Measurements from ENCODE around the gene DLG2. TPM values are rescaled to one million over a fixed set of nuclear protein-coding genes. Genes with fewer than 3 reads are reported as not detected.
"Not testable (repeated sequence)": the region's sequence is repeated elsewhere in the genome, so short reads cannot be mapped to it uniquely, and the experiment has no call there.

The DLG2 gene
- total RNA-seq, 1 donor from 2014 or later: 5.1 TPM

- no peaks in the 10 kb centered on the region for H3K36me3 Mint-ChIP-seq (ENCODE audit: low read depth, unreplicated experiment)
- no peak overlapping the region for H3K4me3 Mint-ChIP-seq (ENCODE audit: unreplicated experiment)
- peaks cover 3% of the 10 kb centered on the region for H3K27me3 Mint-ChIP-seq (ENCODE audit: unreplicated experiment)
- no peak for DNase-seq (ENCODE audit: low spot score)
- TF ChIP-seq CTCF (IDR thresholded peaks at IDR 0.05; ENCODE audit: unreplicated experiment): no peak
- H3K9me3 Mint-ChIP-seq (ENCODE audit: unreplicated experiment): no peaks in the 10 kb centered on the region
- peaks cover 3% of the 10 kb centered on the region for H3K4me1 Mint-ChIP-seq (ENCODE audit: unreplicated experiment)
- no peak overlapping the region for H3K27ac Mint-ChIP-seq (ENCODE audit: unreplicated experiment)
These were observed 2172.5 kb downstream of the DLG2 start for GRCh38 chr11:83454674-83455073.

- H3K4me3 Mint-ChIP-seq (ENCODE audit: unreplicated experiment): no peak overlapping the region
- H3K4me1 Mint-ChIP-seq (ENCODE audit: unreplicated experiment): no peaks in the 10 kb centered on the region
- peaks cover 7% of the 10 kb centered on the region for H3K27me3 Mint-ChIP-seq (ENCODE audit: unreplicated experiment)
- no peaks in the 10 kb centered on the region for H3K9me3 Mint-ChIP-seq (ENCODE audit: unreplicated experiment)
- DNase-seq (ENCODE audit: low spot score): no peak
- H3K36me3 Mint-ChIP-seq (ENCODE audit: low read depth, unreplicated experiment): peaks cover 10% of the 10 kb centered on the region
- H3K27ac Mint-ChIP-seq (ENCODE audit: unreplicated experiment): no peak overlapping the region
- TF ChIP-seq CTCF (IDR thresholded peaks at IDR 0.05; ENCODE audit: unreplicated experiment): no peak
These were observed 2177.7 kb downstream of the DLG2 start for GRCh38 chr11:83449338-83449913.

- no peak for DNase-seq (ENCODE audit: low spot score)
- peaks cover 7% of the 10 kb centered on the region for H3K27me3 Mint-ChIP-seq (ENCODE audit: unreplicated experiment)
- H3K4me1 Mint-ChIP-seq (ENCODE audit: unreplicated experiment): no peaks in the 10 kb centered on the region
- no peak overlapping the region for H3K27ac Mint-ChIP-seq (ENCODE audit: unreplicated experiment)
- TF ChIP-seq CTCF (IDR thresholded peaks at IDR 0.05; ENCODE audit: unreplicated experiment): no peak
- no peak overlapping the region for H3K4me3 Mint-ChIP-seq (ENCODE audit: unreplicated experiment)
- peaks cover 10% of the 10 kb centered on the region for H3K36me3 Mint-ChIP-seq (ENCODE audit: low read depth, unreplicated experiment)
- no peaks in the 10 kb centered on the region for H3K9me3 Mint-ChIP-seq (ENCODE audit: unreplicated experiment)
These were observed 2178.5 kb downstream of the DLG2 start for GRCh38 chr11:83448686-83449085.

GRCh38 chr11:83443880-83444279, 2183.3 kb downstream of the DLG2 start:
- H3K27me3 Mint-ChIP-seq (ENCODE audit: unreplicated experiment); DNase-seq (ENCODE audit: low spot score); H3K4me3 Mint-ChIP-seq (ENCODE audit: unreplicated experiment); H3K4me1 Mint-ChIP-seq (ENCODE audit: unreplicated experiment); H3K9me3 Mint-ChIP-seq (ENCODE audit: unreplicated experiment); H3K36me3 Mint-ChIP-seq (ENCODE audit: low read depth, unreplicated experiment); H3K27ac Mint-ChIP-seq (ENCODE audit: unreplicated experiment): not testable (repeated sequence)

GRCh38 chr11:83441601-83442000, 2185.5 kb downstream of the DLG2 start:
- no peaks in the 10 kb centered on the region for H3K27me3 Mint-ChIP-seq (ENCODE audit: unreplicated experiment)

More at GRCh38 chr11:83441601-83442000, 2185.5 kb downstream of the DLG2 start:
- TF ChIP-seq CTCF (IDR thresholded peaks at IDR 0.05; ENCODE audit: unreplicated experiment): no peak
- Mint-ChIP-seq H3K9me3 (ENCODE audit: unreplicated experiment) (no peaks in the 10 kb centered on the region), H3K36me3 (ENCODE audit: low read depth, unreplicated experiment) (no peaks in the 10 kb centered on the region), H3K4me1 (ENCODE audit: unreplicated experiment) (peaks cover 7% of the 10 kb centered on the region), H3K4me3 (ENCODE audit: unreplicated experiment) (no peak overlapping the region), H3K27ac (ENCODE audit: unreplicated experiment) (no peak overlapping the region)
- no peak for DNase-seq (ENCODE audit: low spot score)
